Prostate gland (tissue), 2 donors: ENCODE results near the gene NBEAL1.

Experiments
- POLR2A ChIP-seq: fragments of 450-650 bp; IDR thresholded peaks from one replicate; pipeline ENCODE4 v1.6.1; 2016; ENCODE audit warnings: antibody characterized with exemption, mild to moderate bottlenecking
- POLR2AphosphoS5 ChIP-seq: sonication (generic); formaldehyde crosslinking; IDR thresholded peaks from one replicate; pipeline ENCODE4 v1.6.1; 2017; ENCODE audit warnings: antibody characterized with exemption
- TF ChIP-seq, protein P1 (sequence below), 4 experiments: fragments of 200-600 bp in 2 of 4; fragments of 450-650 bp in 2 of 4; sonication (generic) in 2 of 4; IDR thresholded peaks; 1 replicate in 3 of 4; 2 replicates in 1 of 4; pipeline ENCODE4 v1.5.1; 2016 to 2019; ENCODE audit warnings: antibody characterized with exemption in 4 of 4, mild to moderate bottlenecking in 2 of 4, moderate library complexity in 2 of 4

DNA sequence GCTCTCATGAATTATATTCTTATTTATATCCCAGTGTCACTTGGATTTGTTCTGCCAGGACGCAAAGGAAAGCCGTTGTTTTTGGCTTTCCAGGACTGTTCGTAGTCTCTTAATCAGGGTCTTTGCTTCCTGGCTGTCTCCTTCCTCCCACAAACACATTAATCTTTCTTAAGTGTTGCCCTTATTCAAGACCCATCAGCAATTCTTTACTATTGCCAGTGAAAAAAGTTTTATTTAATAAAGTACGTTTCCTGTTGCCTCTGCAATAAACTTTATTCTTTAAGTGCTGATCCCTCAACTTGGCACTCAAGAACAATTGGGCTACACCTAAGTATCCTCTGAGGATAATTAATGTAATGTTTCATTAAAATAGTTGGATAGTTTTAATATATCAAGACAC, 155.8 kb downstream of the NBEAL1 start:
- TF ChIP-seq POLR2A (no peak), POLR2AphosphoS5 (no peak)
- TF ChIP-seq, protein P1, sequence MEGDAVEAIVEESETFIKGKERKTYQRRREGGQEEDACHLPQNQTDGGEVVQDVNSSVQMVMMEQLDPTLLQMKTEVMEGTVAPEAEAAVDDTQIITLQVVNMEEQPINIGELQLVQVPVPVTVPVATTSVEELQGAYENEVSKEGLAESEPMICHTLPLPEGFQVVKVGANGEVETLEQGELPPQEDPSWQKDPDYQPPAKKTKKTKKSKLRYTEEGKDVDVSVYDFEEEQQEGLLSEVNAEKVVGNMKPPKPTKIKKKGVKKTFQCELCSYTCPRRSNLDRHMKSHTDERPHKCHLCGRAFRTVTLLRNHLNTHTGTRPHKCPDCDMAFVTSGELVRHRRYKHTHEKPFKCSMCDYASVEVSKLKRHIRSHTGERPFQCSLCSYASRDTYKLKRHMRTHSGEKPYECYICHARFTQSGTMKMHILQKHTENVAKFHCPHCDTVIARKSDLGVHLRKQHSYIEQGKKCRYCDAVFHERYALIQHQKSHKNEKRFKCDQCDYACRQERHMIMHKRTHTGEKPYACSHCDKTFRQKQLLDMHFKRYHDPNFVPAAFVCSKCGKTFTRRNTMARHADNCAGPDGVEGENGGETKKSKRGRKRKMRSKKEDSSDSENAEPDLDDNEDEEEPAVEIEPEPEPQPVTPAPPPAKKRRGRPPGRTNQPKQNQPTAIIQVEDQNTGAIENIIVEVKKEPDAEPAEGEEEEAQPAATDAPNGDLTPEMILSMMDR (IDR thresholded peaks at IDR 0.05): no peak
